ENCODE results near the gene AACS. TPM values are rescaled to one million over a fixed set of nuclear protein-coding genes. Genes with fewer than 3 reads are reported as not detected.
A peak's percentile ranks its signal among the peaks of the same experiment; 100 is the strongest.

Gene AACS
- total RNA-seq, 2 experiments from 2014 or later = 10.2 to 24.6 TPM

DNA sequence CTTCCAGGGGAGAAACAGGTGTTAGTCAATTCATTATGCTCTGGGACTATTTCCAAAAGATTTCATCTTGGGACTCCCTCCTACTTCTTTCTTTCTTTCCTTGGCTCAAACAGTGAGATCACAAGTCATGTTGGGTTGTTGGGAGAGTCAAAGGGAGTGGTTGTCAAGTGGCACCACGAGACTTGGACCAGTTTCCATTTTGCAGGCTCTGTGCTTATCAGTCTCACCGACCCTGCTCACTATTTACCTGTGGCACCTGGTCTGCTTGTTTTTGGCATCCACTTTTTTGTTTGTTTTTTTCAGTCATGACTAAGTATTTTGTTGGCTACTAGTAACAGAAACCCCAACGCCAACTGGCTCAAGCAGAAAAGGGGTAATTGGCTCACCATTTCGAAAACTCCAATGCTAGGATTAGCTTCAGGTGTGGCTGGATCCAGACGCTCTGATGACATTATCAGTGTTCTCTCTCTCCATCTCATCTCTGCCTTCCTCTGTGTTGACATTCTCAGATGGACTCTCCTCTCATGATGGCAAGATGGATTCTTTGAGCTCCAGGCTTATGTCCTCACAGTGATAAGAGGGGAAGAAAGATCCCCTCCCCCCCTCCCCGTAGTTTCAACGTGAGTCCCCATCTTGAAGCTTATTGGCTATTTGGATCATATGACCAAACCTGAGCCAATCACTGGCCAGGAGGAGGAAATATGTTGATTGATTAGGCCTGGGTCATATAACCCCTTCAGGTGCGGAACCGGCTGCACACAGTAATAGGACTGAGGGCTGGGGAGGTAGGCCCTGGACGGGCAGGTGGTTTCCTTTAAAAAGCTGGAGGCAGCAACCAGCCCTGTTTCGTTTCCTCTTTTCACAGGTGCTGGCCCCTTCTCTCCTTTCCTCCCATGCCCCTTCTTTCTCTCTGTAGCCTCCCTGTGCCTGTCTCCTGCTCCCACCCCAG, 84.2 kb downstream of the AACS start:
- no peaks in the 10 kb centered on the region for H3K9me3 ChIP-seq (ENCODE audit: low read length)
- ChIA-PET CTCF (ENCODE audit: unreplicated experiment) (interaction anchor here (0.6 to 0.7 kb wide), 2 partner anchors 32 to 154 kb away, joined by 3 read pairs; no protein-coding TSS in a partner anchor), POLR2A (interaction anchor here (0.6 to 1.6 kb wide), 9 partner anchors 9 to 336 kb away, joined by 3 to 14 read pairs (median 4); no protein-coding TSS in a partner anchor)
- peak overlapping the region; percentile 98 for H3K27ac ChIP-seq (ENCODE audit: low read depth, low read length, poor library complexity, severe bottlenecking)
- no peaks in the 10 kb centered on the region for H3K9me2 ChIP-seq (ENCODE audit: insufficient read depth, low read length)
- H3K4me2 ChIP-seq (ENCODE audit: low read length) = peak overlapping the region; percentile 89
- peak overlapping the region; percentile 92 for H3K4me3 ChIP-seq (ENCODE audit: low read depth, low read length, poor library complexity, severe bottlenecking)
- H2AFZ ChIP-seq (ENCODE audit: low read length) = no peak overlapping the region; the same call in 1 of the 2 replicates
- peaks cover 40% of the 10 kb centered on the region for H3K36me3 ChIP-seq (ENCODE audit: insufficient read depth, low read length)
- H3K4me1 ChIP-seq (ENCODE audit: insufficient read depth, low read length, poor library complexity, severe bottlenecking) = peaks cover 45% of the 10 kb centered on the region
- TSS peak; percentile 91 for BruUV-seq (replicated peaks)
- intact Hi-C loops (cut with micrococcal nuclease; ENCODE audit: unreplicated experiment) = loop anchor here (1.0 to 2.0 kb wide), 2 partner anchors 155 to 230 kb away; no protein-coding TSS in a partner anchor
- H3K79me2 ChIP-seq (ENCODE audit: insufficient read depth, low read depth, low read length) = peaks cover 42% of the 10 kb centered on the region
- TF ChIP-seq CTCF (conservative IDR thresholded peaks at IDR 0.05; ENCODE audit: low read length) = no peak
- TF ChIP-seq EZH2phosphoT487 (IDR thresholded peaks at IDR 0.05; ENCODE audit: borderline replicate concordance, low read depth, low read length) = no peak
- H4K20me1 ChIP-seq (ENCODE audit: insufficient read depth, low read length) = peaks cover 3% of the 10 kb centered on the region; the same call in 1 of the 2 replicates
- DNase-seq (ENCODE audit: low spot score) = peak; percentile 99

GRCh38 chr12:125151284-125151683, 86.0 kb downstream of the AACS start:
- Histone ChIP-seq H4K20me1 (ENCODE audit: insufficient read depth, low read length) (no peaks in the 10 kb centered on the region; the same call in 1 of the 2 replicates), H3K9me3 (ENCODE audit: low read length) (no peaks in the 10 kb centered on the region), H3K4me3 (ENCODE audit: low read depth, low read length, poor library complexity, severe bottlenecking) (no peak overlapping the region), H3K9me2 (ENCODE audit: insufficient read depth, low read length) (no peaks in the 10 kb centered on the region), H3K27ac (ENCODE audit: low read depth, low read length, poor library complexity, severe bottlenecking) (peak overlapping the region; percentile 98), H3K4me1 (ENCODE audit: insufficient read depth, low read length, poor library complexity, severe bottlenecking) (peaks cover 51% of the 10 kb centered on the region), H3K79me2 (ENCODE audit: insufficient read depth, low read depth, low read length) (peaks cover 32% of the 10 kb centered on the region), H2AFZ (ENCODE audit: low read length) (no peak overlapping the region), H3K36me3 (ENCODE audit: insufficient read depth, low read length) (peaks cover 22% of the 10 kb centered on the region), H3K4me2 (ENCODE audit: low read length) (no peak overlapping the region)
- ChIA-PET CTCF (ENCODE audit: unreplicated experiment) (no interaction called here), POLR2A (no interaction called here)
- no peak for DNase-seq (ENCODE audit: low spot score)
- BruUV-seq (replicated peaks) = no TSS peak
- TF ChIP-seq EZH2phosphoT487 (IDR thresholded peaks at IDR 0.05; ENCODE audit: borderline replicate concordance, low read depth, low read length) = no peak
- intact Hi-C loops (cut with micrococcal nuclease; ENCODE audit: unreplicated experiment) = no loop called here

DNA sequence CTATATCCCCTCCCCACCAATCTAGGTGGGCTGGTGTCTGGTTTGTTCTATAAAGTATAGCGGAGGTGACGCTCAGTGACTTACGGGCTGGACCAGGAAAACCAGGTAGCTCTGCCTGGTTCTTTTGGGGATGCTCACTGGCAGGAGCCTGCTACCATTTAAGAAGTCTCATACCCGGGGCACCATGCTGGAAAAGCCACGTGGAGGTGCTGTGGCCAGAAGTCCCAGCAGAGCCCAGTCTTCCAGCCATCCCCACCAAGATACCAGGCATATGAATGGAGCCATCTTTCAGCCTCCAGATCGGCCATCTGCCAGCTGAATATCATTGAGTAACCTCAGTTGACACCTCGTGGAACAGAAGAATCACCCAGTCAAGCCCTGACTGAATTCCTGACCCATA, 87.2 kb downstream of the AACS start:
- Histone ChIP-seq H3K79me2 (ENCODE audit: insufficient read depth, low read depth, low read length) (peaks cover 20% of the 10 kb centered on the region), H3K27ac (ENCODE audit: low read depth, low read length, poor library complexity, severe bottlenecking) (no peak overlapping the region), H3K36me3 (ENCODE audit: insufficient read depth, low read length) (peaks cover 10% of the 10 kb centered on the region), H4K20me1 (ENCODE audit: insufficient read depth, low read length) (no peaks in the 10 kb centered on the region), H3K4me1 (ENCODE audit: insufficient read depth, low read length, poor library complexity, severe bottlenecking) (peaks cover 40% of the 10 kb centered on the region), H3K9me3 (ENCODE audit: low read length) (no peaks in the 10 kb centered on the region), H3K4me2 (ENCODE audit: low read length) (no peak overlapping the region), H2AFZ (ENCODE audit: low read length) (no peak overlapping the region), H3K4me3 (ENCODE audit: low read depth, low read length, poor library complexity, severe bottlenecking) (no peak overlapping the region), H3K9me2 (ENCODE audit: insufficient read depth, low read length) (no peaks in the 10 kb centered on the region)
- no TSS peak for BruUV-seq (replicated peaks)
- POLR2A ChIA-PET = interaction anchor here (0.7 kb wide), 1 partner anchor 11 kb away, joined by 3 read pairs; no protein-coding TSS in a partner anchor
- TF ChIP-seq CTCF (conservative IDR thresholded peaks at IDR 0.05; ENCODE audit: low read length) (no peak), EZH2phosphoT487 (IDR thresholded peaks at IDR 0.05; ENCODE audit: borderline replicate concordance, low read depth, low read length) (no peak)
- no peak for DNase-seq (ENCODE audit: low spot score)
- CTCF ChIA-PET (ENCODE audit: unreplicated experiment) = no interaction called here
- intact Hi-C loops (cut with micrococcal nuclease; ENCODE audit: unreplicated experiment) = no loop called here
